Keratinocyte (primary cell): ENCODE results near the gene FAM90A26.
"Not testable (repeated sequence)": the region's sequence is repeated elsewhere in the genome, so short reads cannot be mapped to it uniquely, and the experiment has no call there.

Experiments used
- EZH2 ChIP-seq: IDR thresholded peaks from one replicate; pipeline ENCODE4 v1.6.1; 2012; ENCODE audit warnings: inconsistent platforms, mild to moderate bottlenecking, low read length, moderate library complexity
- TF ChIP-seq, protein P1 (sequence below), 3 experiments: IDR thresholded peaks in 1 of 3; conservative IDR thresholded peaks in 1 of 3; optimal IDR thresholded peaks in 1 of 3; 2 replicates in 2 of 3; 3 replicates in 1 of 3; pipeline versions ENCODE3 to v1.5.1; 2011; ENCODE audit warnings: low read length in 3 of 3, mild to moderate bottlenecking in 3 of 3, moderate library complexity in 2 of 3, control low read depth in 1 of 3, inconsistent platforms in 1 of 3; ENCODE audit not compliant: insufficient read depth in 2 of 3; ENCODE audit errors: extremely low read depth in 1 of 3

DNA sequence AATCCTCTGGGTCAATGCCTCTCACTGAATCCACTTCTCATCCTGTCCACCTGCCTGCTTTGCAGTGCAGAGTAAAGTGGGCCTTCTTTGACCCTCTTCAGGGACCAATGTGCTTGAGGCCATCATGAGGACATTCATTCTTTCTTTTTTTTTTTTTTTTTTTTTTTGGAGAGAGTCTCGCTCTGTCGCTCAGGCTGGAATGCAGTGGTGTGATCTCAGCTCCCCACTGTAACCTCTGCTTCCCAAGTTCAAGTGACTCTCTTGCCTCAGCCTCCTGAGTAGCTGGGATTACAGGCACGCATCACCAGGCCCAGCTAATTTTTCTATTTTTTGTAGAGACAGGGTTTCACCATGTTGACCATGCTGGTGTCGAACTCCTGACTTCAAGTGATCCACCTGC is 22.8 kb upstream of the FAM90A26 start:
- TF ChIP-seq EZH2 = not testable (repeated sequence)
- TF ChIP-seq, protein P1, sequence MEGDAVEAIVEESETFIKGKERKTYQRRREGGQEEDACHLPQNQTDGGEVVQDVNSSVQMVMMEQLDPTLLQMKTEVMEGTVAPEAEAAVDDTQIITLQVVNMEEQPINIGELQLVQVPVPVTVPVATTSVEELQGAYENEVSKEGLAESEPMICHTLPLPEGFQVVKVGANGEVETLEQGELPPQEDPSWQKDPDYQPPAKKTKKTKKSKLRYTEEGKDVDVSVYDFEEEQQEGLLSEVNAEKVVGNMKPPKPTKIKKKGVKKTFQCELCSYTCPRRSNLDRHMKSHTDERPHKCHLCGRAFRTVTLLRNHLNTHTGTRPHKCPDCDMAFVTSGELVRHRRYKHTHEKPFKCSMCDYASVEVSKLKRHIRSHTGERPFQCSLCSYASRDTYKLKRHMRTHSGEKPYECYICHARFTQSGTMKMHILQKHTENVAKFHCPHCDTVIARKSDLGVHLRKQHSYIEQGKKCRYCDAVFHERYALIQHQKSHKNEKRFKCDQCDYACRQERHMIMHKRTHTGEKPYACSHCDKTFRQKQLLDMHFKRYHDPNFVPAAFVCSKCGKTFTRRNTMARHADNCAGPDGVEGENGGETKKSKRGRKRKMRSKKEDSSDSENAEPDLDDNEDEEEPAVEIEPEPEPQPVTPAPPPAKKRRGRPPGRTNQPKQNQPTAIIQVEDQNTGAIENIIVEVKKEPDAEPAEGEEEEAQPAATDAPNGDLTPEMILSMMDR (optimal IDR thresholded peaks at IDR 0.05 in 1 of 3, IDR thresholded peaks at IDR 0.05 in 1 of 3, conservative IDR thresholded peaks at IDR 0.05 in 1 of 3; ENCODE audit: extremely low read depth in 1 of 3, insufficient read depth in 2 of 3, low read length in 3 of 3) = not testable (repeated sequence)
